SK-N-SH treated with all-trans-retinoic acid at 6 μM for 48 hours (cell line): ENCODE data around the gene FMO3.

ENCODE experiments used
- ARNTL ChIP-seq: fragments of 450-650 bp; formaldehyde crosslinking; IDR thresholded peaks from 2 replicates; pipeline ENCODE4 v1.5.0; 2020; ENCODE audit warnings: low read depth, mild to moderate bottlenecking, moderate library complexity, borderline replicate concordance
- BACH2 ChIP-seq: fragments of 250-450 bp; sonication (Bioruptor Pico); IDR thresholded peaks from 2 replicates; pipeline ENCODE4 v1.9.0; 2021; ENCODE audit warnings: mild to moderate bottlenecking, borderline replicate concordance
- CREB5 ChIP-seq: fragments of 250-450 bp; sonication (Bioruptor Pico); IDR thresholded peaks from 2 replicates; pipeline ENCODE4 v1.5.1; 2020; ENCODE audit warnings: low read depth, mild to moderate bottlenecking, moderate library complexity
- ESRRG ChIP-seq: fragments of 250-450 bp; sonication (Bioruptor Pico); IDR thresholded peaks from 2 replicates; pipeline ENCODE4 v1.6.1; 2021; ENCODE audit warnings: mild to moderate bottlenecking
- PATZ1 ChIP-seq: fragments of 250-450 bp; sonication (Bioruptor Pico); IDR thresholded peaks from 2 replicates; pipeline ENCODE4 v1.8.0; 2020; ENCODE audit warnings: mild to moderate bottlenecking, moderate library complexity, borderline replicate concordance
- POU6F1 ChIP-seq: fragments of 250-450 bp; sonication (Bioruptor Pico); IDR thresholded peaks from 2 replicates; pipeline ENCODE4 v1.8.0; 2021; ENCODE audit warnings: low read depth, mild to moderate bottlenecking, moderate library complexity, borderline replicate concordance
- RARB ChIP-seq: fragments of 250-450 bp; sonication (Bioruptor Pico); IDR thresholded peaks from 2 replicates; pipeline ENCODE4 v1.8.0; 2021; ENCODE audit warnings: mild to moderate bottlenecking, moderate library complexity
- ZC3H10 ChIP-seq: fragments of 250-450 bp; sonication (Bioruptor Pico); IDR thresholded peaks from 2 replicates; pipeline ENCODE4 v1.5.1; 2021; ENCODE audit warnings: mild to moderate bottlenecking, moderate library complexity
- ZFP30 ChIP-seq: fragments of 450-650 bp; formaldehyde crosslinking; IDR thresholded peaks from 2 replicates; pipeline ENCODE4 v1.5.0; 2022; ENCODE audit warnings: mild to moderate bottlenecking, moderate library complexity
- ZNF565 ChIP-seq: fragments of 450-650 bp; formaldehyde crosslinking; conservative IDR thresholded peaks from 2 replicates; pipeline ENCODE4 v1.5.0; 2020; ENCODE audit warnings: low read depth, mild to moderate bottlenecking, moderate library complexity
- ZNF8 ChIP-seq: fragments of 450-650 bp; formaldehyde crosslinking; IDR thresholded peaks from 2 replicates; pipeline ENCODE4 v1.5.0; 2020; ENCODE audit warnings: mild to moderate bottlenecking, moderate library complexity

- no peak for TF ChIP-seq POU6F1
- TF ChIP-seq PATZ1 (CRISPR knock-in tag), result no peak
- no peak for TF ChIP-seq BACH2 (CRISPR knock-in tag)
- TF ChIP-seq ZNF565, result no peak
- no peak for TF ChIP-seq ZNF8
- no peak for TF ChIP-seq ESRRG
- no peak for TF ChIP-seq ZFP30 (CRISPR knock-in tag)
- TF ChIP-seq ZC3H10 (CRISPR knock-in tag), result no peak
- no peak for TF ChIP-seq RARB (CRISPR knock-in tag)
- TF ChIP-seq ARNTL (CRISPR knock-in tag), result no peak
- no peak for TF ChIP-seq CREB5 (CRISPR knock-in tag)
Measured at GRCh38 chr1:171122299-171122698, 31.6 kb downstream of the FMO3 start.
